OCI-M2 (cell line): Measurements from ENCODE around the gene MAP2K1.
"Not testable (repeated sequence)": the region's sequence is repeated elsewhere in the genome, so short reads cannot be mapped to it uniquely, and the experiment has no call there.

Experiments
- DNase-seq: peaks from one replicate; lab custom pipeline; 2025; ENCODE audit not compliant: unreplicated experiment; lab: John Stamatoyannopoulos, UW

Gene MAP2K1

DNA sequence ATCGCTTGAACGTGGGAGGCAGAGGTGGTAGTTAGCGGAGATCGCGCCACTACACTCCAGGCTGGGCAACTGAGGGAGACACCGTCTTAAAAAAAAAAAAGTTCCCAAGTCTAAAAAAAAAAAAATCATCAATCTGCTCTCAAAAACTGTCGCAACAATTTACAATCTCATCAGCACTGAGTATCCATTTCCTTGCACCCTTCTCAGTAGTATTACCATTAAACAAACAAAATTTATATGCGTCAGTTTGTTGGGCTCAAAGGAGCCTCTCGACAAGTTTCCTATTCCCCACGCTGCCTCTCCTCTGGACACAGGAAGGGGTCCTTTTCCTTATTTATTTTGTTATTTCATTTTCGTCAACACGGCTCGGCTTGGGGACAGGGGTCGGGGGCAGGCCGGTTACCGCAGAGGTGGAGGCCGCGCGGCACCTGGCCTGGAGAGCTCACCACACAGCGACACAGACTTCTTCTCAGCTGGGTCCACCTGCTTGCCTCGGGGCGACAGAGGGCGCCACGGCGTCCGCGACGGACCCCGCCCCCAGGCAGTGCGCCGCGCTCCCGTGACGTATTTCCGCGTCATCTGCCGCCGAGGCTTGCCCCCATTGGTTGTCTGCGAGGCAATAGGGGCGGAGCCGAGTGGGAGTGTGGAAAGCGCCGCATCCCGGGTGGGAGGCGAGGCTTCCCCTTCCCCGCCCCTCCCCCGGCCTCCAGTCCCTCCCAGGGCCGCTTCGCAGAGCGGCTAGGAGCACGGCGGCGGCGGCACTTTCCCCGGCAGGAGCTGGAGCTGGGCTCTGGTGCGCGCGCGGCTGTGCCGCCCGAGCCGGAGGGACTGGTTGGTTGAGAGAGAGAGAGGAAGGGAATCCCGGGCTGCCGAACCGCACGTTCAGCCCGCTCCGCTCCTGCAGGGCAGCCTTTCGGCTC, at the start of gene MAP2K1:
MAP2K1 (plus strand) TSS at position 709 of the 920 bp plus-strand sequence. CDS start 436 bp downstream, outside the sequence.
- no peak for DNase-seq

DNA sequence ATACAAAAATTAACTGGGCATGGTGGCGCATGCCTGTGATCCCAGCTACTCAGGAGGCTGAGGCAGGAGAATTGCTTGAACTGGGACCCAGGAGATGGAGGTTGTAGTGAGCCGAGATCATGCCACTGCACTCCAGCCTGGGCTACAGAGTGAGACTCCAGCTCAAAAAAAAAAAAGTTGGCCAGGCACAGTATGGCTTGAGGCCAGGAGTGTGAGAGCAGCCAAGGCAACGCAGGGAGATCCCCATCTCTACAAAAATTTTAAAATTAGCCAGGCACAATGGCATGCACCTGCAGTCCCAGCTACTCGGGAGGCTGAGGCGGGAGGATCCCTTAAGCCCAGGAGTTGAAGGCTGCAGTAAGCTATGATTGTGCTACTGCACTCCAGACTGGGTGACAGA, 38.2 kb upstream of the MAP2K1 start:
- not testable (repeated sequence) for DNase-seq

DNA sequence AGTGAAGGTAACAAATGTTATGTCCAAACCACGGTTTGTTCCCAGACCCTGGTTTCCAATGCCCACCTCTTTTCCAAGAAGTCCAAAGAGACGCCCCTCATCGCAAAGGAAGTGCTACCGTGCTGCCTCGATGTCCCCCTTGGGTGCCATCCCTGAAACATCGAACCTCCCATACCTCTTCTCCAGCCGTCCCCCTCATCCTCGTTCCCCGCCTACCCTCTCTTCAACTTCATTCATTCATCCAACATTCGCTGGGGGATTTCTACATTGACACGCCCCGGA, 30.7 kb upstream of the MAP2K1 start:
- no peak for DNase-seq

GRCh38 chr15:66356359-66357236, 30.1 kb upstream of the MAP2K1 start, which contains the start of gene TIPIN:
Gene TIPIN (minus strand): TSS chr15:66356685. CDS start chr15:66352947, 3,738 bp downstream.
- DNase-seq, result peak; percentile 51

DNA sequence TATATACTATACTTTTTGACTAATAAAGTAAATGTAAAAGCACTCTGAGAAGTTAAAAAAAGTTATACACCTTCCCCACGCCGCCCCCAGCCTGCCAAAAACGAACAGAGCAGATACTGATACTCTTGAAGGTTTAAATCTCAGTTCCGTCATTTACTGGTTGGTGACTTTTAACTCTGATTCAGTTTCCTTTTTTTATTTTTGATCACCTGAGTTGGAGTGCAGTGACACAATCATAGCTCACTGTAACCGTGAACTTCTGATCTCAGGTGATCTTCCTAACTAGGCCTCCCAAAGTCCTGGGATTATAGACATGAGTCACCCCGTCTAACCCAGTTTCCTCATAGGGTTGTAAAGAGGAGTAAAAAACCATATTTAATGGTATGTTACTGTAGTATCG, 27.0 kb upstream of the MAP2K1 start:
- DNase-seq, result no peak

- DNase-seq, result not testable (repeated sequence)
These were observed 24.8 kb upstream of the MAP2K1 start for GRCh38 chr15:66361745-66362460.

DNA sequence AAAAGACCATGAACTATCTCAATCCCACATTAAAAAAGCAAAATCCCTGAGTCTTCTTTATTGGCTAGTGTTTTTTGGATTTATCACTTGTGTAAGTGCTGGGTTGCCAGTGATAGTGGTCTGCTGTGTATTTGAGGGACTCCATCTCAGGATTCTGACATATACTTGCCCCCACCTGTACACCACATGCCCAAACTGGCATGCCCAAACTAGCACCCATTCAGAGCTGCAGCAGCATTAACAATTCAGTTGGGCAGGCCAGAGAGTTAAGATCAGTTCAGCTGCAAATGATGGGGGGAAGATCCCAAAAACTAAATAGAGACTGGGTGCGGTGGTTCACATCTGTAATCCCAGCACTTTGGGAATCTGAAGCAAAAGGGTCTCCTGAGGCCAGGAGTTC, 23.9 kb upstream of the MAP2K1 start:
- DNase-seq, result no peak

DNA sequence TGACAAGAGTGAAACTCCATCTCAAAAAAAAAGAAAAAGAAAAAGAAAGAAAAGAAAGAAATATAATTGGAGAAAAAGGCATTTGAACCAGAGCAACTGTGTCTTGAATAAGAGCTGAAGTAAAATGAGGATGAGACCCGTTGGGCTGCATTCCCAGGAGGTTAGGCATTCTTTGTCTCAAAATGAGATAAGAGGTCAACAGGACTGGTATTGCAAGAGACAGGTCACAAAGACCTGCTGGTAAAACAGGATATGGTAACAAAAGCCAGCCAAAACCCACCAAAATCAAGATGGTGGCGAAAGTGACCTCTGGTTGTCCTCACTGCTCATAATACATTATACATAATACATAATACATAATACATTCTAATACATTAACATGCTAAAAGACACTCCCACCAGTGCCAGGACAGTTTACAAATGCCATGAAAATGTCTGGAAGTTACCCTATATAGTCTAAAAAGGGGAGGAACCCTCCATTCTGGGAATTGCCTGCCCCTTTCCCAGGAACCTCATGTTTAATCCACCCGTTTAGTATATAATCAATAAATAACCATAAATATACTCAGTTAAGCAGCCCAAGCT, 21.7 kb upstream of the MAP2K1 start:
- DNase-seq, result no peak

- DNase-seq, result no peak
These were observed 16.7 kb upstream of the MAP2K1 start for GRCh38 chr15:66369773-66370651.

DNA sequence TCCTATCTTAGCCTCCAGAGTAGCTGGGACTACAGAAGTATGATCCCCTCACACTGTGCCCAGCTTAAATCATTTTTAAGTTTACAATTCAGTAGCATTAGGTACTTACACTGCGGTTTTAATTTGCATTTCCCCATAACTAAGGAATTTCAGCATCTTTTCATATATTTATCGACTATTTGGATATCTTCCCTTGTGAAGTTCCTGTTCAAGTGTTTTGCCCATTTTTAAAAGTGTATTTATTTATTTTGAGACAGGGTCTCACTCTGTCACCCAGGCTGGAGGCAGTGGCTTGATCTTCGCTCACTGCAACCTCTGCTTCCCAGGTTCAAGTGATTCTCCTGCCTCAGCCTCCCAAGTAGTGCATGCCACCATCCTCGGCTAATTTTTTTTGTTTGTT, 12.5 kb upstream of the MAP2K1 start:
- DNase-seq, result no peak

GRCh38 chr15:66378814-66379430, 7.8 kb upstream of the MAP2K1 start:
- DNase-seq, result no peak

DNA sequence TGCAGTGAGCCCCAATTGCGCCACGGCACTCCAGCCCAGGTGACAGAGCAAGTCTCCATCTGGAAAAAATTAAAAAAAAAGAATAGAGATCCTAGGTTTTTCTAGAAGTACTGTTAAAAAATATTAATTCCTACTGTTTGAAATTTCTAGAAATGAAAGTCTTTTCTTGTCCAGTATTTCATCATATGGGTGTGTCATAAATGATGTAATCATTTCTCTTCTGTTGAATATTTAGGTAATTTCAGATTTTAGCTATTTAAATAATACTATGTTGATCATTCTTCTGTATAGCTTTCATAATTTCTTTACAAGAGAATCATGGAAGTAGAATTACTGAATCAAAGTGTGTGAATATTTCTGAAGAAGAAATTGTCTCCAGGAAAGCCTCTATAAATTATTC, 5.3 kb upstream of the MAP2K1 start:
- DNase-seq, result not testable (repeated sequence)

GRCh38 chr15:66387163-66388042, 691 bp downstream of the MAP2K1 start:
- no peak for DNase-seq

DNA sequence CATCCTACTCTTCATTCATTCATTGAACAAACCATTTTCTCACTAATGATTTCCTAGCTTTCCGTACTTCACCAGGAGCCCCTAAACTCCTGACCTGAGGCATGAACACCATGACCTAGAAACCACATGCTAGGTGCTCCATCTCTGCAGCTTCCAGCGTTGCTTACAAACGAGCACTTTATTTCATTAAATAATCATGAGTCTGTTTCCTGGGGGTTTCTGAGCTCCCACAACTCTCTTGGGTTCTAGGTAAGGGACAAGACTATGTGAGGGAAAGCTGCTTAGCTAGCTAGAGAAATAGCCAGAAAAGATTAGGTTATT, 1.3 kb downstream of the MAP2K1 start:
- DNase-seq, result no peak

DNA sequence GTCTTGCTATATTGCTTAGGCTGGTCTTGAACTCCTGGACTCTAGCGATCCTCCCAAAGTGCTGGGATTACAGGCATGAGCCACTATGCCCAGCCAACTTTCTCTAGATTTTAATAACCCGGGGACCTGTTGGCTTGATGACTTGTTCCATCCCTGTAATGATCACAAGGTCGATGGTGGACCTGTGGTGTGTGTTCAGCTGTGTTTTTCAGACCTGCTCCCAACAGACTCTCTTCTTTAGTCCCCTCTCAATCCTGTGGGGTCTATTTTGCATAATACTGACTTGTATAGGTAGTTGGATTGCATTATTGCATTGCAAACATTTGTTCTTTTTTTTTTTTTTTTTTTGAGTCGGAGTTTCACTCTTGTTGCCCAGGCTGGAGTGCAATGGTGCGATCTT, 1.9 kb downstream of the MAP2K1 start:
- DNase-seq, result no peak

DNA sequence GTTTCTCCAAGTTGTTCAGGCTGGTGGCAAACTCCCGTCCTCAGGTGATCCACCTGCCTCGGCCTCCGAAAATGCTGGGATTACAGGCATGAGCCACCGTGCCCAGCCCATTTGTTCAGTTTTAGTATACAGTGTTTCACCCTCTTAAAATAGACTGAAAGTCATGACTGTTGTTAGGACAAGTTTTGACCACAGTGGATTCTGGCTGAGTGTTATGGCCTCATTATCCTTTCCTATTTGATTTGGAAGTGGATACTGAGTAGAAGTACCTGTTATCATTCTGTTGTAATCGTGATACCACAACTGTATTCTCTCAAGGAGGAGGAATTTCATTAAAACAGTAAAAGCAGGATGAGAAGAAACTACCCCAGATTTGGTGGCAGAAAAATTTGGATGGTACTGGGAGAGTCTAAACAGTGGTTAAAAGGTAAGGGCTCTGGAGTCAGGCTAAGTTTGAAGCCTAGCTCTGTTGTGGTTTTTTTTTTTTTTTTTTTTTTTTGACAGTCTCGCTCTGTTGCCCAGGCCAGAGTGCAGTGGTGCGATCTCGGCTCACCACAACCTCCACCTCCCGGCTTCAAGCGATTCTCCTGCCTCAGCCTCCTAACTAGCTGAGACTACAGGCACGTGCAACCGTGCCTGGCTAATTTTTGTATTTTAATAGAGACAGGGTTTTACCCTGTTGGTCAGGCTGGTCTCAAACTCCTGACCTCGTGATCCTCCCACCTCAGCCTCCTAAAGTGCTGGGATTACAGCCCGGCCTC, 2.6 kb downstream of the MAP2K1 start:
- DNase-seq, result no peak

GRCh38 chr15:66389859-66390381, 3.2 kb downstream of the MAP2K1 start:
- DNase-seq, result no peak

GRCh38 chr15:66390678-66391077, 4.0 kb downstream of the MAP2K1 start:
- no peak for DNase-seq
